Midbrain (tissue), 1 donor: ENCODE measurements around the gene ZNF333.
"Not testable (repeated sequence)": the region's sequence is repeated elsewhere in the genome, so short reads cannot be mapped to it uniquely, and the experiment has no call there.

Source experiments
- DNase-seq: peaks from one replicate; lab custom pipeline; 2025; lab: John Stamatoyannopoulos, UW

ZNF333 gene

GRCh38 chr19:14699641-14700040 lies 9.8 kb downstream of the ZNF333 start:
- DNase-seq, result no peak

GRCh38 chr19:14700711-14701375 lies 11.0 kb downstream of the ZNF333 start:
- no peak for DNase-seq

GRCh38 chr19:14703833-14704232 lies 14.0 kb downstream of the ZNF333 start:
- no peak for DNase-seq

DNA sequence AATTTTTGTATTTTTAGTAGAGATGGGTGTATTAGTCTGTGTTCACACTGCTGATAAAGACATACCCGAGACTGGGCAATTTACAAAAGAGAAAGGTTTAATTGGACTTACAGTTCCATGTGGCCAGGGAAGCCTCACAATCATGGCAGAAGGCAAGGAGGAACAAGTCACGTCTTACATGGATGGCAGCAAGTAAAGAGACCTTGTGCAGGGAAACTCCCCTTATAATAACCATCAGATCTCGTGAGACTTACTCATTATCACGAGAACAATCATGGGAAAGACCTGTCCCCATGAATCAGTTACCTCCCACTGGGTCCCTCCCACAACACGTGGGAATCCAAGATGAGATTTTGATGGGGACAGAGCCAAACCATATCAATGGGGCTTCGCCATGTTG lies 14.6 kb downstream of the ZNF333 start:
- DNase-seq, result no peak

GRCh38 chr19:14715841-14716240 lies 26.0 kb downstream of the ZNF333 start:
- DNase-seq, result no peak

GRCh38 chr19:14718522-14719116 lies 28.8 kb downstream of the ZNF333 start:
- DNase-seq, result no peak

DNA sequence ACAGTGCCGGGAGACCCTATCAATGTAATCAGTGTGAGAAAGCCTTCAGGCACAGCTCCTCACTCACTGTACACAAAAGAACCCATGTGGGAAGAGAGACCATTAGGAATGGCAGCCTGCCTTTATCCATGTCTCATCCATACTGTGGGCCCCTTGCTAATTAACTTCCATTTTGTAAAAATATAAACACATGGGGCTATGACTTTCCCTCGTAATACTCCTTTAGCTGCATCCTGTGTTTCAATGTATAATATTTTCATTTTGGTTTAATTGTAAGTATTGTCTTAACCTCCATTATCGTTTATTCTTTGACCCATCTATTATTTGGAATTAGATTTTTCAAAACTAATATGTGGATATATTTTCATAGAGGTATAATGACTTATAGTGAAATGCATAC lies 29.3 kb downstream of the ZNF333 start:
- DNase-seq, result no peak

GRCh38 chr19:14722127-14722526 lies 32.3 kb downstream of the ZNF333 start:
- no peak for DNase-seq

DNA sequence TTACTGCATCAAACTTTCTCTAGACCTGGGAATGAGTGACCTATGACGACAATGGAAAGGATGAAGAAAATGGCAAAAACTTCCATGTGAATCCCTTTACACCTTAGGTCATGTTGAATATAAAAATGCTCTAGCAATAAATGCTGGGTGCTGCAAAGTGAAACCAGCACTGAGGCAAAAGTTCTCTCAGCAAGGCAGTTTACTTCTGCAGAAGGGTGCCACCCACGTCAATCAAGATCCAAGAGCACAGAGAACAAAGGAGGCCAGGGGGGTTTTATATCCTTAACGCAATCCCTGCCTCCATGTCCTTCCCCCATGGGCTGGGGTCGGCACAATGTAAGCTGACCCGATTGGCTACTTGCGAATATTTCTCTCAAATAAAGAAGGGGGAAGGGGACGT lies 38.7 kb downstream of the ZNF333 start:
- no peak for DNase-seq

DNA sequence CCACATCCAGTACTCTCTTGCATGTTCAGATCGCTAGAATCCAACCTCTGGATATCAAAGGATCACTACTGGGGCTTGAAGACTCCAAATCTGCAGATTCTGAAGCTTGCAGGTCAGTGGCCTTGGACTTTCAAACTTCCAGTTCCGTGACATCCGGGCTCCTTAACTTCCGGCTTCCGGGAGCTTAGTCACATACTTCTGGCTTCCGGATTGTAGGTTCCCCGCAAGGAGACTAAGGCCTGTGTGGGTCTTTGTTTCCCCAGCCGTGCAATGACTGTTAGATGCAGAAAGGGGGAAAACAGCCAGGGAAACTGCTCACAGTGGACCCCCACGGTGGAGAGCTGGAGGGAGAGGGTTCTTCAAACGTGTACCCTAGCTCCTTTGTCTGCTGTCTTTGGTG lies 41.4 kb downstream of the ZNF333 start:
- DNase-seq, result no peak

GRCh38 chr19:14732510-14732909 lies 42.7 kb downstream of the ZNF333 start:
- no peak for DNase-seq

- no peak for DNase-seq
Measured at GRCh38 chr19:14733574-14733973, 43.7 kb downstream of the ZNF333 start.

GRCh38 chr19:14735915-14736314 lies 46.1 kb downstream of the ZNF333 start:
- no peak for DNase-seq

GRCh38 chr19:14746886-14747285 lies 57.0 kb downstream of the ZNF333 start:
- DNase-seq, result no peak

GRCh38 chr19:14748601-14749000 lies 58.8 kb downstream of the ZNF333 start:
- DNase-seq, result no peak

GRCh38 chr19:14758816-14759215 lies 69.0 kb downstream of the ZNF333 start:
- DNase-seq, result no peak

- DNase-seq, result no peak
Measured at GRCh38 chr19:14761607-14762006, 71.8 kb downstream of the ZNF333 start.

DNA sequence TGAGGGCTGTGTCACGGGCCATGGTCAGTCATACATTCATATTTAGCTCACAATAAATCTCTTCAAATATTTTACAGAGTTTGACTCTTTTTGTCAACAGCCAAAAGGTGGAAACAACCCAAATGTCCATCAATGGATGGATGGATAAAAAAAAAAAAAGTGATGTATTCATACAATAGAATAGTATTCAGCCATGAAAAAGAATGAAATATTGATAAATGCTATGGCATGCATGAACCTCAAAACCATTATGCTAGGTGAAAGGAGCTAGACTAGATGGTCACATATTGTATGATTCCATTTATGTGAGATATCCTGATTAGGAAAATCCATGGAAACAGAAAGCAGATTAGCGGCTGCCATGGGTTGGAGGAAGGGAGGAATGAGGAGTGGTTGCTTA lies 72.3 kb downstream of the ZNF333 start:
- DNase-seq, result no peak

DNA sequence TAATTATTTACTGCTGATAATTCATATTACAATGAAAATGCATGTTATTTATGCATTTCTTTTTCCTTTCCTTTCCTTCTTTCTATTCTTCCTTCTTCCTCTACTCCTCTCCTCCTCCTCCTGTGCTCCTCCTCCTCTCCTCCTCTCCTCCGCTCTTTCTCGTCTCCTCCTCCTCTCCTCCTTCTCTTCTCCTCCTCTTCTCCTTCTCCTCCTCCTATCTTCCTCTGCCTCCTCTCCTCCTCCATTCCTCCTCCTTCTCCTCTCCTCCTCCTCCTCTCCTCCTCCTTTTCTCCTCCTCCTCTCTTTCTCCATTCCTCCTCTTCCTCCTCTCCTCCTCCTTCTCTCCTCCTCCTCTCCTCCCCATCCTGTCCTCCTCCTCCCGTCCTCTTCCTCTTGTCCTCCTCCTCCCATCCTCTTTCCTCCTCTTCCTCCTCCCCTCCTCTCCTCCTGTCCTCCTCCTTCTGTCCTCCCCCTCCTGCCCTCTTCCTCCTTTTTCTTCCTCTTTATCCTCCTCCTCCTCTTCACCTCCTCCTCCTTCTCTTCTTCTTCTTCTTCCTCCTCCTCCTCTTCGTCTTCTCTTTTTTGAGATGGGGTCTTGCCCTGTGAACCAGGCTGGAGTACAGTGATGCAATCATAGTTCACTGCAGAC lies 73.8 kb downstream of the ZNF333 start:
- DNase-seq, result no peak

DNA sequence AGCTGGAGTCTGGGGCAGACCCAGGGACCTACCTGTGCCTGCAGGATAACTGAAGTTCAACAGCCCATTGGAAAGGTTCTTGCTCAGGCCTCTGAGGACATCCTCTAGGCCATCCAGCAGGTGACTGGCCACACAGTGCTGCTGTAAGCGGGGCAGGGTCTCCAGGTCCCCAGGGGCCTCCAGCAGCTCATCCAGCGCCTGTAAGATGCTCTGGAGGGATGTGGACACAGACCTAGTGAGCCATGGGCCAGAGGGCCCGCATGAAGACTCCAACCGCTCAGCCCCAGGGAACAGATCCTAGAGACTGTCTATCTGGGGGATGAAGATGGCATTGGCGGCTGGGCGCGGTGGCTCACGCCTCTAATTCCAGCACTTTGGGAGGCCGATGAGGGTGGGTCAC lies 74.6 kb downstream of the ZNF333 start:
- no peak for DNase-seq

DNA sequence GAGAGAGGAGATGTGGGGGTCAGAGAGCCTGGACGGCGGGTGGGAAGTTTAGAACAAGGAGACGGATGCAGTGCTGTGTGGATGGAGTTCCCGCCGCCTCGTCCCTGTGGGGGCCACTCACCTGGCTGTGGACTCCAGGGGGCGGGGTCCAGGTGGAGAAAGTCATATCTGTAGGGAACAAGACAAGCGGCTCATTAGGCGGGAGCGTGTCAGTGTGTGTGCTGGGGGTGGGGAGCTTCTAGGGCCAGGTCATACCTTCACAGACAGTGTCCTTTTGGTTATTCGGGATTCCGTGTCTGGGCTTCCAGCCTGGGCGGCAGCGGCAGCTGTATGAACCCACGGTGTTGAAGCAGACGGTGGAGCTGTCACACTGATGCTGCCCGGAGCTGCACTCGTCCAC lies 75.6 kb downstream of the ZNF333 start:
- not testable (repeated sequence) for DNase-seq

DNA sequence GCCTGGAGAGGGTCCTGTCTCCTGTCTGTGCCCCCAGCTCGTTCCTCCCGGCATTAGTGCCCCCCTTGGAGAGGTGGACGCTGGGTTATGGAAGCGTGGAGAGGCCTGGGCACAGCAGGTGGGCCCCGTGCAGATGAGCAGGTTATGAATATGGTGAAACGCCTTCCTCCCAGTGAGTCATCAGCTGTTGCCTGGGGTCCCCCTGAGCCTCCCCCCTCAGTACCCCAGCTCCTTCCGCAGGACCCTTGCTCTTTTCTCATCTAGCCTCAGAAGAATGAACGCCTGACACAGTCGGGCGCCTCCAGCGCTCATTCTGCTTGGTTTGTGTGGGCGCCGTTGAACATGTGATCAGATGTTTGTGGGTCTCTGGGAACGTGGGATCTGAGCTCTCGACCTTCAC lies 76.0 kb downstream of the ZNF333 start:
- DNase-seq, result not testable (repeated sequence)

- DNase-seq, result no peak
Measured at GRCh38 chr19:14767466-14767971, 77.7 kb downstream of the ZNF333 start.
